OCI-LY7 (cell line): Measurements from ENCODE around the gene ITSN2.

Experiments used
- CTCF ChIP-seq: fragments of 200-600 bp; sonication (generic); conservative IDR thresholded peaks from 2 replicates; pipeline ENCODE4 v1.5.1; 2014; ENCODE audit warnings: mild to moderate bottlenecking, antibody characterized with exemption, low read length, moderate library complexity, mixed read lengths
- EZH2phosphoT487 ChIP-seq: fragments of 200-600 bp; sonication (generic); IDR thresholded peaks from 2 replicates; pipeline ENCODE4 v1.6.1; 2018; ENCODE audit warnings: low read depth, borderline replicate concordance, mild to moderate bottlenecking, mixed run types, antibody characterized with exemption, low read length, moderate library complexity, mixed read lengths

GRCh38 chr2:24343225-24343882, 17.0 kb downstream of the ITSN2 start:
- TF ChIP-seq CTCF (no peak), EZH2phosphoT487 (no peak)
